ENCODE data around the gene GPR158. TPM values are rescaled to one million over a fixed set of nuclear protein-coding genes. Genes with fewer than 3 reads are reported as not detected.

GPR158 gene
- total and polyA plus RNA-seq, 4 donors: 0.02 to 0.97 TPM; not detected in 2

DNA sequence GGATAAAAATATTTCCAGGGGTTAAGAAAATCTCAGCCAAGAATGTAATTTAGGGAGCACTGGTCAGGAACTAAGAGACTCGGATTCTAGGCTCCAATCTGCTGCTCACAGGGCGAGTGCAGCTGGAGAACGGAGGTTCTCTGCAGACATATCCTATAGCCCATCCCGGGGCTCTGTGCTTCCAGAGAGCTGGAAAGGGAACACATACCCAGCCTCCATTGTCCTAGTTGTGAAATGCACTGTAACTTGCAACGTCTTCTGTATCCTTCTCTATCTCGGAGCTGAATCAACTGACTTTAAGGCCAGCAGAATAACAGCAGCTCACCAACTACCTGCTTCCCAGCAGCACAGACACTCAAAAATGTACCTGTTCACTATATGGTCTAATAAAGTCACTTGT, 408.2 kb downstream of the GPR158 start:
- Histone ChIP-seq H3K27me3 (ENCODE audit: control insufficient read depth in 3 of 3, insufficient read depth in 3 of 3, low read length in 2 of 3) (no peaks in the 10 kb centered on the region), H3K36me3 (ENCODE audit: control insufficient read depth in 4 of 4, insufficient read depth in 4 of 4, low read length in 4 of 4) (no peaks in the 10 kb centered on the region), H3K9me3 (ENCODE audit: control insufficient read depth in 4 of 4, insufficient read depth in 3 of 4, low read length in 3 of 4) (no peaks in the 10 kb centered on the region), H3K4me3 (no peak overlapping the region), H3K9ac (ENCODE audit: insufficient read depth in 1 of 2, low read length in 2 of 2) (no peak overlapping the region), H3K4me1 (ENCODE audit: control insufficient read depth in 5 of 5, insufficient read depth in 5 of 5, low read length in 5 of 5) (no peaks in the 10 kb centered on the region), H3K27ac (ENCODE audit: low read depth in 1 of 2, low read length in 1 of 2) (no peak overlapping the region)
- no peak for TF ChIP-seq CTCF (IDR thresholded peaks at IDR 0.05; ENCODE audit: control extremely low read depth, extremely low read depth)
- 70 to 81% methylated on average over 6 of the region's 6 CpGs for WGBS, 2 donors
- ATAC-seq (ENCODE audit: insufficient read depth, low FRiP score) (no peak), DNase-seq (no peak)

DNA sequence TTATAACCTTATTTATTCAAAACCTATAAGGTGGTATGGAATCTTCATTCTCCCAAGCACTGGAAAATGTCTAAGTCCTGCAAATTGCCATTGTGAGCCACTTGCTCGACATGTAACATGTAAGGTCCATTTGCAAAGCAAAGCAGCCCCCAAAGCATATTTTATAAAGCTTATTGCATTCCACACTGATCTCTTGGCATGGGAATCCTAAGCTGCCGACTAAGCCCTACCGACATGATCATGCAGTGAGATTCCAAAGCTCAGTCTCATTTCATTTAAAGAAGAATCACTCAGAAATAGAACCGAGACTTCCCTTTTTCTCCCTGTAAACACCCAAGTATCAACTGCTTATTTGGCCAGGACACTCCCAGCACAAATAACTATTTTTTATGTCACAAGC, 425.9 kb downstream of the GPR158 start:
- no peaks in the 10 kb centered on the region for H3K4me1 ChIP-seq (ENCODE audit: control insufficient read depth in 5 of 5, insufficient read depth in 5 of 5, low read length in 5 of 5)
- H3K27me3 ChIP-seq (ENCODE audit: control insufficient read depth in 3 of 3, insufficient read depth in 3 of 3, low read length in 2 of 3): no peaks in the 10 kb centered on the region
- H3K9me3 ChIP-seq (ENCODE audit: control insufficient read depth in 4 of 4, insufficient read depth in 3 of 4, low read length in 3 of 4): no peaks in the 10 kb centered on the region
- no peak for DNase-seq
- no peak overlapping the region for H3K27ac ChIP-seq (ENCODE audit: low read depth in 1 of 2, low read length in 1 of 2)
- H3K9ac ChIP-seq (ENCODE audit: insufficient read depth in 1 of 2, low read length in 2 of 2): no peak overlapping the region
- TF ChIP-seq CTCF (IDR thresholded peaks at IDR 0.05; ENCODE audit: control extremely low read depth, extremely low read depth): no peak
- no peaks in the 10 kb centered on the region for H3K36me3 ChIP-seq (ENCODE audit: control insufficient read depth in 4 of 4, insufficient read depth in 4 of 4, low read length in 4 of 4)
- no peak overlapping the region for H3K4me3 ChIP-seq
- WGBS, 2 donors: 63 to 76% methylated on average over 4 of the region's 4 CpGs
- no peak for ATAC-seq (ENCODE audit: insufficient read depth, low FRiP score)

DNA sequence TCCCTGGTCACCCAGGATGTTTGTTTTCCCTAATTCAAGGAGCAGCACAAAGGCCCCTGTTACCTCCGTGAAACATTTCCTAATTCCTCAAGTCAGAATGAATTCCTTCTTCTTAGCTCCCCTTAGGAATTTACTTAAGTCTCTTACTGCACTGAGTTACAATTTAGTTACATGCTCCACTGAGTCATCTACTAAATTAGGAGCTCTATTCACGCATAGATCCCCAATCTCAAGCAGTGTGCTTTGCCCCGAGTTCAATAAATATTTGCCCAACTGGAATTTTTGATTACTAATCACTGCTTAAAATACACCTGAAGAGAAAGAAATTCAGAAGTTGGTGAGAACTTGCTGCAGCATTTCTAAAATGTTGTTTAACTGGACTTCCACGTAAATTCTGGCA, 429.8 kb downstream of the GPR158 start:
- 55 to 73% methylated on average over 4 of the region's 4 CpGs for WGBS, 2 donors
- Histone ChIP-seq H3K4me1 (ENCODE audit: control insufficient read depth in 5 of 5, insufficient read depth in 5 of 5, low read length in 5 of 5) (no peaks in the 10 kb centered on the region), H3K27ac (ENCODE audit: low read depth in 1 of 2, low read length in 1 of 2) (no peak overlapping the region), H3K9ac (ENCODE audit: insufficient read depth in 1 of 2, low read length in 2 of 2) (no peak overlapping the region), H3K9me3 (ENCODE audit: control insufficient read depth in 4 of 4, insufficient read depth in 3 of 4, low read length in 3 of 4) (no peaks in the 10 kb centered on the region), H3K27me3 (ENCODE audit: control insufficient read depth in 3 of 3, insufficient read depth in 3 of 3, low read length in 2 of 3) (no peaks in the 10 kb centered on the region), H3K4me3 (no peak overlapping the region), H3K36me3 (ENCODE audit: control insufficient read depth in 4 of 4, insufficient read depth in 4 of 4, low read length in 4 of 4) (no peaks in the 10 kb centered on the region)
- TF ChIP-seq CTCF (IDR thresholded peaks at IDR 0.05; ENCODE audit: control extremely low read depth, extremely low read depth): no peak
- DNase-seq: no peak
- ATAC-seq (ENCODE audit: insufficient read depth, low FRiP score): no peak

DNA sequence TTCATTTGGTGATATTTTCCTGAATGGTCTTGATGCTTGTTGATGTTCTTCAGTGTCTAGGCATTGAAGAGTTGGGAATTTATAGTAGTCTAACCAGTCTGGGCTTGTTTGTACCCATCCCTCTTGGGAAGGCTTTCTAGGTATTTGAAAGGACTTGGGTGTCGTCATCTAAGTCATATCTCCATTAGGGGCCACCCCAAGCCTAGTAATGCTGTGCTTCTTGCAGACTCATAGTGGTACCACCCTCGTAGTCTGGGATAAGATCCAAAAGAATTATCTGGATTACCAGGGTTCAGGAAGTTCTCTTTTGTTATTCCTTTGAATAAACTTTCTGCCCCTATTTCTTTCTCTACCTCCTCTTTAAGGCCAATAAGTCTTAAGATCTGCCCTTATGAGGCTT, 439.9 kb downstream of the GPR158 start:
- DNase-seq (no peak), ATAC-seq (ENCODE audit: insufficient read depth, low FRiP score) (no peak)
- Histone ChIP-seq H3K9ac (ENCODE audit: insufficient read depth in 1 of 2, low read length in 2 of 2) (no peak overlapping the region), H3K9me3 (ENCODE audit: control insufficient read depth in 4 of 4, insufficient read depth in 3 of 4, low read length in 3 of 4) (peaks cover 0 to 6% (median 0%) of the 10 kb centered on the region in 4 donors), H3K36me3 (ENCODE audit: control insufficient read depth in 4 of 4, insufficient read depth in 4 of 4, low read length in 4 of 4) (no peaks in the 10 kb centered on the region), H3K4me1 (ENCODE audit: control insufficient read depth in 5 of 5, insufficient read depth in 5 of 5, low read length in 5 of 5) (no peaks in the 10 kb centered on the region), H3K4me3 (no peak overlapping the region), H3K27me3 (ENCODE audit: control insufficient read depth in 3 of 3, insufficient read depth in 3 of 3, low read length in 2 of 3) (no peaks in the 10 kb centered on the region), H3K27ac (ENCODE audit: low read depth in 1 of 2, low read length in 1 of 2) (no peak overlapping the region)
- WGBS, 2 donors: 75 to 76% methylated on average over 2 of the region's 2 CpGs
- TF ChIP-seq CTCF (IDR thresholded peaks at IDR 0.05; ENCODE audit: control extremely low read depth, extremely low read depth): no peak

All from lung (tissue), 12 donors.